Measurements from ENCODE around the gene PCBP3.

- no peak for TF ChIP-seq CTCF (IDR thresholded peaks at IDR 0.05)
- TF ChIP-seq ZFX (IDR thresholded peaks at IDR 0.05; ENCODE audit: borderline replicate concordance) = no peak
These were observed 71.9 kb downstream of the PCBP3 start for GRCh38 chr21:45715441-45715840.

All from 22Rv1 (cell line).